Activated CD4-positive, alpha-beta T cell treated with anti-CD3 and anti-CD28 coated beads, Interleukin-10, Interleukin-2, amounts not matched to agents 100 ng/mL and 50 ng/mL, durations not matched to agents 16 hours and 8 hours (primary cell): Measurements from ENCODE around the gene KCNK4.
"Not testable (repeated sequence)": the region's sequence is repeated elsewhere in the genome, so short reads cannot be mapped to it uniquely, and the experiment has no call there.

Source experiments
- DNase-seq: peaks from one replicate; pipeline ENCODE4 v3.0.0-alpha.2; 2020

The KCNK4 gene

GRCh38 chr11:64292460-64293254 is 1.6 kb downstream of the KCNK4 start:
- DNase-seq: no peak

DNA sequence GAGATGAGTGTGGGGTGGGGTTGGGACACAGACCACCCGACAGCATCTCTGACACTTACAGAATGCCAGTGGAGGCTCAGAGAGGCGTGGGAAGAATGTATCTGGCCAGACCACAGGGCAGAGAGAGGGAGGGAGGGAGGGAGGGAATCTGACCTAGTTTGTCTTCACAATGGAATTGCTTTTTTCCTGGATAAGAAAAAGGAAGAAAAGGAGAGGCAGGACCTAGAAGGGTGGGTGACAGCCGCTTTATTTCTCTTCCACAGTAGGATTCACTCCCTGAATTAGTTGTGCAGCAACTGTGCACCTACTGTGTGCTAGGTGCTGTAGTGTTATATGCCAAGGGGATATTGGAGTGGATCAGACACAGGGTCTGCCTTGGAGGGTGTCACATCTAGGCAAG is 3.7 kb downstream of the KCNK4 start:
- DNase-seq: no peak

DNA sequence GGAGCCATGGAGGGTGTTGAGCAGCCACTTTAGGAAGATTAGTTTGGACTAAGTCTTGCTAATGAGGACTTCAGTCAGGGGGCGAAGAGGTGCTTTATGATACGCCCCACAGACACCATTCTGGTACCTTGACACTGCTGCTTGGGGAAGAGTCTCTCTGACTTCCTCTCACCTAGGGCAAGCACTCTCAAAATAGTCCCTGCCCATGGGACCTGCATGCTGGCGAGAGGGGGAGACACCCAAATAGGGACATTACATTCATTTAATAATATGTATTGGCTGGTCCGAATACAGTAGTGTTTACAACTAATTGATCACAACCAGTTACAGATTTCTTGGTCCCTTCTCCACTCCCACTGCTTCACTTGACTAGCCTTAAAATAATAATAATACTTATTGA is 4.7 kb downstream of the KCNK4 start:
- no peak for DNase-seq

DNA sequence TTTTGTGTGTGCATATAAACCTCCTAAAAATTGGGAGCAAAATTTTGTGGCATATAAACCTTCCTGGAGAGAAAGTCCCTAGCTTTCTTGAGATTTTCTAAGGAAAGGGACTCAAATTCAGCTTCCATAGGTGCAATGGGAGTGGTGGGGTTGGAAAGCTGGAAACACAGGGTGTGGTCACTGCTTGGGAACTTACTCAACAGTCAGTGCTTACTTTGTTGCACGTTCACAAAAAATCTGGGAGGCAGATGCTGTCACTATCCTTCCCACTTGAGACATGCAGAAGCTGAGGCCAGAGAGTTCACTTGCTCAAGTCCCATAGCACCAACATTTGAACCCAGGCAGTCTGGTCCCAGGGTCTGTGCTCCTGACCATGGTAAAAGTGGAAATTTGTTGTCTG is 5.1 kb downstream of the KCNK4 start:
- DNase-seq: no peak

GRCh38 chr11:64296830-64297698 is 6.0 kb downstream of the KCNK4 start:
- DNase-seq: no peak

- DNase-seq: no peak
Observed at GRCh38 chr11:64297699-64298358, 6.7 kb downstream of the KCNK4 start.

- no peak for DNase-seq
Observed at GRCh38 chr11:64298966-64299846, 8.1 kb downstream of the KCNK4 start.

DNA sequence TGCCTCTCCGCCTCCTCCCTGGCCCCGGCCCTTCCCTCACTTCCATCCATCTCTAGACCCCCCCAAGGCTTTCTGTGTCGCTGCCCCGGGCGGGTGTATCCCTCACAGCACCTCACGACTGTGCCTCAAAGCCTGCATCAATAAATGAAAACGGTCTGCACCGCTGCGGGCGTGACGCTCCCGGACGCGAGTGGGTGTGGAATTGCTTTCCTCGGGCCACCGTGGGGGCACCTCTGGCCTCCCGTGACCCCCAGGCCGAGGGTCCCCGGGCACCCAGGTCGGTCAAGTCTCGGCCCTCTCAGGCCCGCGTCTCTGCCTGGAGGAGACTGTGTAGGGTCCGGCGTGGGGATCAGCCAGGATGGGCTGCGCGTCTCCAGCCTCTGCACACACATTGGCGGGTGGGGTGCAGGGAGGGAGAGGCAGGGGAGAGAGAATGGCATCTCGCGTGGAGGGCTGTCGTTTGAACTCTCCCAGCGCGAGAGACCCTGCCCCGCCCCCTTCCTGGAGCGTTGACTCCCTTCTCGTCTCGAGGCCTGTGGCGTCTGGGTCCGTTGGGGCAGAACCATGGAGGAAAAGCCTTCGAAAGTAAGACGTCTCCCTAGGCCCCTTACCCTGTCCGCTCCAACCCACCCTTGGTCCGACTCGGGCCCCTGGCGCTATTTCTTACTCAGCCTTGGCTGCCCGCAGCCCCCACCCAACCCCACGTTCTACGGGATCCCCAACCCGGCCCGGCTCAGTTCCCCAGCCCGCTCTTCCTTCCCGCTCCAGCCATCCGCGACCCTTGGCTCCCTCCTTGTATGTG is 8.9 kb downstream of the KCNK4 start, which contains the start of gene CATSPERZ:
CATSPERZ (plus strand) TSS at position 512 of the 802 bp plus-strand sequence; CDS start at position 565, 53 bp downstream.
- no peak for DNase-seq

DNA sequence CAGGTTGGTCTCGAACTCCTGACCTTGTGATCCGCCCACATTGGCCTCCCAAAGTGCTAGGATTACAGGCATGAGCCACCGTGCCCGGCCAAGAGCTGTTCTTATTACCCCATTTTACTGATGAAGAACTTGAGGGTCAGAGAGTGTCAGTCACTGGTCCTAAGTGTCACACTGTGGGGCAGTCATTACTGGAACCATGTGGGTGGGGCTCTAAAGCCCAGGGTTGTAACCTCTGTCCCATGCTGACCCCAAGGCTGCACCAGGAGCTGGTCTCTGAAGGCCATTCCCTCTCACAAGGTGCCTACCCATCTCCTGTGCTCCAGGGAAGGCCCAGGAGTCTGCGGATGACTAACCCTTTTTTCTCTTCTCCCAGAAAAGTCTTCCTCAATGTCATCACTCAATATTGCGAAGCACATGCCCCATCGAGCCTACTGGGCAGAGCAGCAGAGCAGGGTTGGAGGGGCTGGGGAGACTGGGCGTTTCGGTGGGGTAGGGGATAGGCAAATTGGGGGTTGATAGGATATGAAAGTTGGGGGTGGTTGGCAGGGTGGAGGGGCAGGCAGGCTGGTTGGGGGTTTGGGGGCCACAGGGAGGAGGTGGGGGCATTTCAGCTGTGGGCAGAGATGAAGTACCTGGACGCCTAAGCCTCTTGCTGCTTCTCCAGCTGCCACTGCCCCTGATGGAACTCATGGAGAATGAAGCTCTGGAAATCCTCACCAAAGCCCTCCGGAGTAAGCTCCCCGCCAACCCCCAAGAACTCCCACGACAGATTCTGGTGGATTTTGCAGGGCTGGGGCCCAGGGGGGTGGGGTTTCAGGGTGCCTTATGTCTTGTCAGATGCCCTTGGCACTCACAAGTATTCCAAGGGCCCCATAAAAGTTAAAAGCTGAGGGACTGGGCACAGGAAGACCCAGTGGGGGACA is 12.3 kb downstream of the KCNK4 start:
- DNase-seq: no peak

- no peak for DNase-seq
Observed at GRCh38 chr11:64304032-64304315, 12.9 kb downstream of the KCNK4 start.

GRCh38 chr11:64304316-64305072 is 13.4 kb downstream of the KCNK4 start:
- peak; percentile 96 for DNase-seq

- DNase-seq: peak; percentile 100
Observed at GRCh38 chr11:64305075-64305690, 14.1 kb downstream of the KCNK4 start, which contains the start of gene ESRRA. Gene ESRRA, plus strand, starts transcription at chr11:64305524. Its CDS starts 1,656 bp downstream, at chr11:64307180.

- DNase-seq: peak; percentile 88
Observed at GRCh38 chr11:64305691-64306562, 14.8 kb downstream of the KCNK4 start.

GRCh38 chr11:64306563-64306875 is 15.4 kb downstream of the KCNK4 start:
- DNase-seq: no peak

DNA sequence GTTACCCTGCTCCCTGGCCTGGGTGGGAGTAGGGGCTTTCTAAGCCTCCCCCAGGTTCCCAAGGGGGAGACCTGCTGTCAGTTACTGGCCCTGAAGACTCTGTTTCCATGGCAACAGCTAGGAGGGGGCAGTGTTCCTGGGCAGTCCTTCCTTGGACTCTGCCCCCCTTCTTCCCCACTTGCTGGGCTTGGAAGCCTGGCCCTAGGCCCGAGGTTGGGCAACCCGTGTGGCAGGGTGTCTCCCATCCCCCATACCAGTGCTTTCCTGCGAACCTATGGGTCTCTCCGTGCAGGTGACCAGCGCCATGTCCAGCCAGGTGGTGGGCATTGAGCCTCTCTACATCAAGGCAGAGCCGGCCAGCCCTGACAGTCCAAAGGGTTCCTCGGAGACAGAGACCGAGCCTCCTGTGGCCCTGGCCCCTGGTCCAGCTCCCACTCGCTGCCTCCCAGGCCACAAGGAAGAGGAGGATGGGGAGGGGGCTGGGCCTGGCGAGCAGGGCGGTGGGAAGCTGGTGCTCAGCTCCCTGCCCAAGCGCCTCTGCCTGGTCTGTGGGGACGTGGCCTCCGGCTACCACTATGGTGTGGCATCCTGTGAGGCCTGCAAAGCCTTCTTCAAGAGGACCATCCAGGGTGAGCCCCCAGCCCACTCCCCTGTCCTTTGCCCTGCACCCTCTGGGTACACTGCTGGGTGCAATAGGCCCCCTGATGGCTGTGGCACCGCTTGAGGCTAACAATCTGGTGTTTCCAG is 15.9 kb downstream of the KCNK4 start:
- DNase-seq: no peak

- not testable (repeated sequence) for DNase-seq
Observed at GRCh38 chr11:64307795-64308194, 16.7 kb downstream of the KCNK4 start.

DNA sequence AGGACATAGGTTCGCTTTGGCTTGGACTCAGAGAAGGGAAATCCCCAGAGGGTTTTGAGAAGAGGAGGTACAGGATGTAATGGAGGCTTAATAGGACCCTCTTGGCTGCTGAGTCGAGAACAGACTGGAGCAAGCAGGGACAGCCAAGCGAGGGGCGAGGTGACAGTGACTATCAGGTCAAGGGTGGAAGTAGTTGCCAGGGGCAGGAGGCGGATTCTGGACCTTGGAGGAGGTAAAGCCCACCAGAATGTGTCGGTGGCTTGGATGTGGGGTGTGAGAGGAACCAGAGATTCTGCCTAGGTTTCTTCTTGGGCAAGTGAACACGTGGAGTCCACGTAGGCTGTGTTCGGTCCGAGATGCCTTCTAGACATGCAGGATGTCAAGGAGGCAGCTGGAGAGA is 21.8 kb downstream of the KCNK4 start:
- no peak for DNase-seq
